IPS-NIHi11 (cell line): ENCODE data around the gene IGFL2.
"Not testable (repeated sequence)": the region's sequence is repeated elsewhere in the genome, so short reads cannot be mapped to it uniquely, and the experiment has no call there.

Experiments
- DNase-seq: peaks from one replicate; pipeline ENCODE4 v3.0.0; 2012; ENCODE audit warnings: mixed read lengths, low spot score

Gene IGFL2

DNA sequence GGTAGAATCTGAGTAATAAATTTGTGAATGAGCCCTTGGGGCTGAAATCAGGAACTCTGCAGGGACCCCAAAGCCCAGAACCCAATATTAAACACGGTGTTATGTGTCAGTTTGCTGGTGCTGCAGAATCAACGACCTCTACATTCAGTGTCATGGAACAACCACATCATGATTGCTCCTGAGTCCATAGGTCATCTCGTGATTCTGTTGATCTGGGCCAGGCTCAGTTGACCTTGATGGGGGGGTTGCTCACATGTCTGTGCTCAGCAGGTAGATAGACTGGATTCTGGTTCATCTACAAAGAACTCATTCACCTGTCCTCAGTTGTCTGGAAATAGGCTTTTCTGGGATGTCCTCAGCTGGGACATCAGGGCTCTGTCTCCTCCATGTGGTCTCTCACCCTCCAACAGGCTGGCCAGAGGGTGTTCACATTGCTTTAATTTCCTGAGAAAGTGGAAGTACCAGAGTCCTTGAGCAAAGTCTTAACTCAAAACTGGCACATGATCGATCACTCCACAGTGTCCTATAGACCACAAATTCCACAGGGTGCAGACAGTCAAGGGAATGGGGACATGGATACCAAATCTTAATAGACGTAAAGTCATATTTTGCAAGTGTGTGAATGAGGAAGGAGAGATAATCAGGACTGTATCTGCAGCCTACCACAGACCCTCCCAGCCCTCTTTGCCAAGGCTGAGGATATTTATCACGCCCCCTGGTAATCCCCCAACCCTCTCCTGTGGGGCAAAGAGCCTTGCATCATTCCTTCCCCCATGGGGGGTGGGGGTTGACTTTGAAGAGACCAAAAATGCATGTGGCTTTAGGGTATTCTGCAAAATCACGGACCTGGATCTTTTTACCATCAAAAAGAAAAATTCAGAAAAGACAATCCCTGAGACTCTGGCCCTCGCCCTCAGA, 42.2 kb downstream of the IGFL2 start:
- no peak for DNase-seq

DNA sequence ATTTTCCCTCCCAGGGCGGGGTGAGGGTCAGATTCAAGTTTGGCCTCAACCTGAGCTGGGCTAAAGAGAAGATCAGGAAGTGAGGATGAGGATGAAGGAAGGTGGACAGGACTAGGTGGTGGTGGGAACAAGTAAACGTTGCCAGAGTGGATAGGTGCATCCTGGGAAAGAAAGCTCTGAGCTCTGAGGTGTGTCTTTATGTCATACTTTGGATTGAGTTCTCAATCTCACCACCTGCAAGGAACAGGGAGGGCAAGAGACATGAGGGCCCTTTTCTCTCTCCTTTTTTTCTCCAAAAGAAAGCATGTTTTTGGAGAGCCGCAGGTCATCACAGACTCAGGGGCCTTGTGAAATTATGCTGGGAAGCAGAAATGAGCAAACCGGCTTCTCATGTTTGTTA, 43.3 kb downstream of the IGFL2 start:
- DNase-seq, result no peak

DNA sequence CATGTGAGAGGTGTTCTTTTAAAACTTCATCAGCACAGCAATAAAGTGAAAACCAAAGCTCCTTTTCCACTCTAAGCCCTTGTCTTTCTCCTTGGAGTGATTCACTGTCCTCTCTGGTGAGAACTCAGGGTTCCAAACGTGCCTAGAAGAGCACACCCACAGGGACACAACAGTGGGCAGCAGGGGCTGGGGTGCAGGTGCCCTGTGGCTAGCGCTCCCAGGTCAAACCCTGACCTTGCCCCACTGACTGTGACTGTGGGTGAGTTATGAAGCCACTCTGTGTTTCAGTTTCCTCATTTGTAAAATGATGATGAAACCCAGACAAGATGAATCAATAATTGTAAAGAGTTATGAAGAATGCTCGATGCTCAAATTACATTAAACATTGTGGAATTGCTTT, 43.9 kb downstream of the IGFL2 start:
- no peak for DNase-seq

DNA sequence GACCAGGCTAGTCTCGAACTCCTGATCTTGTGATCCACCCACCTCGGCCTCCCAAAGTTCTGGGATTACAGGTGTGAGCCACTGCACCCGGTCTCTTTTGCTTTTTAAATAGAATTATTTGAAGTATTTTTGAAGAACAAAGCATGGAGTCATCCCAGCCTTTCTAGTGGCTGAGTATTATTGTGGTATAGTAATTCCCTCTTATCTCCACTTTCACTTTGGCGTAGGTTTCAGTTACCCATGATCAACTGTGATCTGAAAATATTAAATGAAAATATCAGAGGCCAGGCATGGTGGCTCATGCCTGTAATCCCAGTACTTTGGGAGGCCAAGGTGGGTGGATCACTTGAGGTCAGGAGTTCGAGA, 44.6 kb downstream of the IGFL2 start:
- not testable (repeated sequence) for DNase-seq

DNA sequence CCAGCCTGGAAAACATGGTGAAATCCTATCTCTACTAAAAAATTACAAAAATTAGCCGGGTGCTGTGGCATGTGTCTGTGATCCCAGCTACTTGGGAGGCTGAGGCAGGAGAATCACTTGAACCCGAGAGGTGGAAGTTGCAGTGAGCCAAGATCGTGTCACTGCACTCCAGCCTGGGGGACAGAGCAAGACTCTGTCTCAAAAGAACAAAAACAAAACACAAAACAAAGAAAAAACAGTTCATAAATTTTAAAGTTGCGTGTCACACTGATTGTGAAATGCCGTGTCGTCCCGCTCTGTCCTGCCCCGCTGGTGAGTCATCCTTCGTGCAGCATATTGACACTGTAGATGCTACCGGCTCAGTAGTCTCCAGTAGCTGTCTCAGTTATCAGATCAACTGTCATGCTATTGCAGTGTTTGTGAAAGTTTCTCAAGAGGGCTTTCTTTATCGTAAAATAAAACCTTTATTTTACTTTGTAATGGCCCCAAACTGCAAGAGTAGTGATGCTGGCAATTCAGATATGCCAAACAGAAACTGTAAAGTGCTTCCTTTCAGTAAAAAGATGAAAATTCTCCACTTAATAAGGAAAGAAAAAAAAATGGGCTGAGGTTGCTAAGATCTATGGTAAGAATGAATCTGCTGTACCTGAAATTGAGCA, 45.1 kb downstream of the IGFL2 start:
- no peak for DNase-seq

DNA sequence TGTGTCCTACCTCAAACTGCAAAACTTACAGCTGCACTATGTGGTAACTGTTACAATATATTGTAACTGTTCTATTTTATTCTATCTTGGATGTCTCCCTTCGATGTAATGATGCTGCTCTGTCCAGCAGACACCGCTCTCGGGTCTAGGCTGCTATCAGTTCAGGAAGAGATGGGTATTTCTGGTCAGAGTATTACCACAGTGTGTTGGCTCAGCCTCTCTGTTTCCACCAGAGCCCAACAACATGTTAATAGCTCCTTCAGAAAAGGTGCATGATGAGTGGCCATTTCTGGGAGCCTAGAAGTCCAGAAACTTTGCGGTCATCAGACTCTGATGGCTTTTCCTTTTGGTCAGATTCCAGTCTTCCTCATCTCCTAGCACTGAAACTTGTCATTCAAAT, 45.6 kb downstream of the IGFL2 start:
- no peak for DNase-seq

DNA sequence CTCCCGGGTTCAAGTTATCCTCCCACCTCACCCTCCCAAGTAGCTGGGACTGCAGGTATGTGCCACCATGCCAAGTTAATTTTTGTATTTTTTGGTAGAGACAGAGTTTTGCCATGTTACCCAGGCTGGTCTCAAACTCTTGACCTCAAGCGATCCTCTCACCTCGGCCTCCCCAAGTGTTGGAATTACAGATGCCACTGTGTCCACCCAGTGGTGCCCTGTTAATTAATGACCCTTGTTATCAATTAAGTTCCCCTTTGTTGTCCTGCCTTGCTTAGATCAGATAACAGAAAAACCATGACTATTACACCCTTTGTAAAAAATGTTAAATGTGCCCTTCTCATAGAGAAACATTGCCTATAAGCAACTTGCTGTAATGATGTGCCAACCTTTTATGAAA, 47.1 kb downstream of the IGFL2 start:
- DNase-seq, result no peak

DNA sequence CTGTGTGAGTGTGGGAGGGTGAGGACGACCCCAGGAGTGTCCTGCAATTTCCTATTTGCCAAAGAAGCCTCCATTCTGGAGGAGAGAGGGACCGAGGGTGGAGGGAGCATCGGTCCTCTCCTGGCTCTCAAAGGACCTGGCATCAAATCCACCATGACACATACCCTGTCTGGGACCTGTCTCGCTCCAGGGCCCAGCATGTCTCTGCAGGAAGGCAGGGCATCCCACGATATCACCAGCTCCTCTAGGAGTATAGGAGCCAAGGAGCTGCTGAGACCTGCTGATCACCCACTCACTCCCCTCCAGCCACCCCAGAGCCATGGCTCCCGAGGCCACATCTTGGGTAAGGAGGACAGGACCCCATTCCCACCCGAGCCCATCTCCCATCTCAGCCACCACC, 47.9 kb downstream of the IGFL2 start:
- DNase-seq, result not testable (repeated sequence)

DNA sequence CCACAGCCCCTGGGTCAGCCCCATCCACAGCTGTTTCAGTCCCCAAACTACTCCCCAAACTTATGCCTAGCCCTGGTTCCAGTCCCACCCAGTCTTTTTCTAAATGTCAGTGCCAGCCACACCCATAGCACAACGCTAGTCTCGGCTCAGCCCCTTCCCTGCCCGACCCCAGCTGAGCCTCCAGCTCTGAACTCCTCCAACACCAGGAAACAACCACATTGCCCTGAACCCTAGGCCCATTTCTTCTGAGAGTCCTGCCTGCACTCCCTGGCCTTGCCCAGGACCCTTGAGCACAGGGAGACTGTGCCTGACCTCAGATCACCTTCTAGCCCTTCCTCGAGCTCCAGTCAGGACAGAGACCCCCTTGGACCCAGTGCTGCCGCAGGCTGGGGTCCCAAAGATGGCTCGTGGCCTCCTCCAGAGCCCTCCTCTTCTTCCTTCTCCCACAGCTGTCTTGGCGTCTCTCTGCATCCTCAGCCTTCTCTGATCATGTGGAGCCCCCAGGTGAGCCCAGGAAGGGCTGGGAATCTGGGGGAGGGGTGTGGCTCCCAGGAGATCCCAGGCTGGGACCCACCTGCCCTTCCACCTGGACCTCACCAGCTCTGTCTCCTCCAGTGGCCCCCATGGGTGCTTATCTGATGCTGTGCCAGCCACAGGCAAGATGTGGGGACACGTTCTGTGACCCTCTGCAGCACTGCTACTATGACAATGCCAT, 48.5 kb downstream of the IGFL2 start:
- no peak for DNase-seq

DNA sequence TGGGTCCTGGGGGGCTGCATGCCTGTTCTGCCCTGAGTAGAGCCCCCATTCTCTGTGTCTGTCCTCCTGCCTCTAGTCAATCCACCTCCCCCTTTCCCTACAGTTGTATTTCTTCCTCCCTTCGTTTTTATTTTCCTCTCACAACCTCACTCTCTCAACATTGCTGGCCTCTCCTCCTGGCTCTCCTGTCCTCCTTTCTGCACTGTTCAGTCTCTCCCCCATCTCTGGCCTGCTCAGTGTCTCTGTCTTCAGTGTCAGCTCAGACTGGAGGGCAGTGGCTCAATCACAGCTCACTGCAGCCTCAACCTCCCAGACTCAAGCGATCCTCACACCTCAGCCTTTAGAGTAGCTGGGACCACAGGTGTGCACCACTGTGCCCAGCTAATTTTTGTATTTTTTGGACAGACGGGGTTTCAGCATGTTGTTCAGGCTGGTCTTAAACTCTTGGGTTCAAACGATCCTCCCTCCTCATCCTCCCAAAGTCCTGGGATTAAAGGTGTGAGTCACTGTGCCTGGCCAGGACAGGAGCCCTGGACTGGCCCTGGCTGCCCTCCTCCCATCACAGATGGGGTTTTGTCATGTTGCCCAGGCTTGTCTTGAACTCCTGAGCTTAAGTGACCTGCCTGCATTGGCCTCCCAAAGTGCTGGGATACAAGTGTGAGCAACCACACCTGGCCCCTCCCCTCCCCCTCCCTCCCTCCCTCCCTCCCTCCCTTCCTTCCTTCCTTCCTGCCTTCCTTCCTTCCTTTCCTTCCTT, 49.5 kb downstream of the IGFL2 start:
- no peak for DNase-seq

DNA sequence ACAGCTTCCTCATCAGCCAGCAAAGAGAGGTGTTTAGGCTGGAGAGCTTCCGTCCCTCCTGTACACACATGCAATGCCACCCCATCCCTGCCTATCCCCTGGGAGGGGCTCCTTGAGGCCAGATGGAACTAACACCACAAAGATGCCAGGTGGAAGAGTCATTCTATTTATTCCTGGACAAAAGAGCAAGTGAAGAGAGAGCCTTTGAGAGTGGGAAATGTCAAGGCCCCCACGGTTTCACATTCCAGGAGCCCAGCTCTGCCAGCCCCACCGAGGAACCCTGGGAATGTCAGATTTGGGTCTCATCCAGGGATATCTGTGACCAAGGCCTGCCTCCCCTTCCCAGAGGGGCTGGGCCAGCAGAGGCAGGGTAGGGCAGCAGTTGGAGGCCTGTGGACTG, 50.7 kb downstream of the IGFL2 start:
- DNase-seq, result no peak

DNA sequence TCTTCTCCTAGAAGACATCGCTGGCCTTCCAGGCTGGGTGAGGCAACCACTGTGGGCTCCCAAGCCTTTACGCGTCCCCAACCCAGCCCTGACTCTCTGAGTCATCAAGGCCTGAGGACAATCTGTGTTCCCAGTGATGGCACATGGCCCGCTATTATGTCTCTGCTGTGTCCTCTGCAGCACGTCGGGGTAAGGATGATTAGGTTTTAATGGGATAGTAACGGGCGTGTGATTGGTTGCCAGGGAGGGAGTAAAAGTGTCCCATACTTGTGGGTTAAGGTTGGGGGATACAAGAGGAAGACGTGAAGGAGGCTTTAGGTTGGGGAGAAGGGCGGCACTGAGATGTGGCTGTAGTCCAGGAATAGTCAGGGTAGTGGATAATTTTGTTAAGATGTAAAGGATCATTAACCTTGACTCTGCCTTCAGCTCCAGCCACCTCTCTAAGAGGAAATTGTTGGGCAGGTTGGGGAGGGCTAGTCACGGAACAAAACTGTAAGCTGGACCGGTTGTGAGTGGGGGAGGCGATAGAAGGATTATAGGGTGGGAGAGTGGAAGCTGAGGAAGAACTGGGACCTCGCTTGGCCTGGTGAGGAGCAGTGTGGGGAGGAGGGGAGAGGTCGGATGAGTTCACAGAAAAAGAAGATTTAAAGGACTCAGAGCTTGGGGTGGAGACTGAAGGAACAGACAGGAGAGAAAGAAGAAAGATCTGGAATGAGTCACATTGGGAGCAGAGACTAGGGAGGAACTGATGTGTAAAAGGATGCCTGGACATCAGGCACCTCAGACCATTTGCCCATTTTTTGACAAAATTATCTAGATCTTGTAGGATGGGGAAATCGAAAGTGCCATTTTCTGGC, 53.6 kb downstream of the IGFL2 start:
- DNase-seq, result no peak

DNA sequence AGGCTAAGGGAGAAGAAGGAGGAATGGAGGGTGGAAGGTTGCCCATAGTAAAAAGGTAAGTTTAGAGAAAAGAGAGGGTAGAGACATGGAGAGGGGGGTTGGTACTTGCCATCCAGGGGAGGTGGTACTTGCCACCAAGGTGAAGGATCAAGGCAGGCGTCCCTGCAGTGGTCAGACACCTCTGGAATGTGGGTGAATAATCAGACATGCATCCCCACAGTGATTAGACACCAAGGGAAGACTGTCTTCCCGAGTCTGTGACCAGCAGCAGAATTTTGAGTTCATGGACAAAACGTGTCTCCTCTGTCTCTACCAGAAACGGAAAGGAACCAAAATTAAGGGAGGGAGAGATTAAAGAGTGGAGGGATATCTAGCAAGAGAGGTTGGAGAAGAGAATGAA, 54.4 kb downstream of the IGFL2 start:
- no peak for DNase-seq

DNA sequence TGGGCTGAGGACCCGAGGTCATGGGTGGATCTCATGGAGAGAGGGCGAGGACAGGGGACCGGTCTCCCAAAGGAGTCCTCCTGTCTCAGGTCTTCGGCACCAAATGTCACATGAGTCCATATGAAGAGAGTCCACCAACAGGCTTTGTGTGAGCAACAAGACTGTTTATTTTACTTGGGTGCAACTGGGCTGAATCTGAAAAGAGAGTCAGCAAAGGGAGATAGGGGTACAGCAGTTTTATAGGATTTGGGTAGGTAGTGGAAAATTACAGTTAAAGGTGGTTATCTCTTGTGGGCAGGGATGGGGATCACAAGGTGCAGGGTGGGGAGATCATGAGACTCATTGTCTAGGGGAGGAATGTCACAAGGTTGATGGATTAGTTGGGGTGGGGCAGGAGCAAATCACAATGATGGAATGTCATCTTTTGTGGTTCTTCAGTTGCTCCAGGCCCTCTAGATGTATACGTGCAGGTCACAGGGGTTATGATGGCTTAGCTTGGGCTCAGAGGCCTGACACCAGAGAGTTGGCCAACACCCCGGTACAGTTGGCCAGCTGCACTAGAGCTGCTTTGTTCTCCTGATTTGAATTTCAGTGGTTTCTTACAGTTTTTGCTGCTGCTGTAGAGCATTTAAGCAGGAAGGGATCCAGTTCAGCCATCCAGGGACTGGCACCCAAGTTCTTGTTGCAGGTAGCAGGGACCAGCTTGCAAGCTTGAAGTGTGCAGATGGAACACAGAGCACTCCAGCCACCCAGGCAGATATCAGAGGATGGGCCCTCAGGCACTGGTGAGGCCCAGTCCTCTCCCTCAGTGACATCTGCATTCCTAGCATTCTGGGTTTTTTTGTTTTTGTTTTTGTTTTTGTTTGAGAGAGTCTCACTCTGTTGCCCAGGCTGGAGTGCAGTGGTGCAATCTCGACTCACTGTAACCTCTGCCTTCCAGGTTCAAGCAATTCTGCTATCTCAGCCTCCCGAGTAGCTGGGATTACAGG, 55.1 kb downstream of the IGFL2 start:
- DNase-seq, result no peak

DNA sequence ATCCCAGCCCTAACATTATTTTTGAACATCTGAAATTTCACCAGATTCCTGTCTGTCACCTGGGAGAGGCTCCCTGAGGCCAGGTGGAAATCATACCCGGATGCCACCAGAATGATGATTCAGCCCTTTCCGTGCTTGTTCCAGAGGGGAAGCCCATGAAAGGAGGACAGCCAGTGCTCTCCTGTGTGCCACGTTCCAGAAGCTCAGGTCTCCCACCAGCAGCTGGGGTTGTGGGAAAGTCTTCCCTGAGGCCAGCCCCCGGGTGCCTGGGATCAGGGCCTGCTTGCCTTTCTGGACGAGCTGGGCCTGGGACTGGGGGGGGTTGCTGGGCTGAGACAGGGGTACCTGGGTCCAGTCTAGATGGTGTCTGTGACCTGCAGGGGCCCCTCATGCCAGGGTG, 56.0 kb downstream of the IGFL2 start:
- no peak for DNase-seq

DNA sequence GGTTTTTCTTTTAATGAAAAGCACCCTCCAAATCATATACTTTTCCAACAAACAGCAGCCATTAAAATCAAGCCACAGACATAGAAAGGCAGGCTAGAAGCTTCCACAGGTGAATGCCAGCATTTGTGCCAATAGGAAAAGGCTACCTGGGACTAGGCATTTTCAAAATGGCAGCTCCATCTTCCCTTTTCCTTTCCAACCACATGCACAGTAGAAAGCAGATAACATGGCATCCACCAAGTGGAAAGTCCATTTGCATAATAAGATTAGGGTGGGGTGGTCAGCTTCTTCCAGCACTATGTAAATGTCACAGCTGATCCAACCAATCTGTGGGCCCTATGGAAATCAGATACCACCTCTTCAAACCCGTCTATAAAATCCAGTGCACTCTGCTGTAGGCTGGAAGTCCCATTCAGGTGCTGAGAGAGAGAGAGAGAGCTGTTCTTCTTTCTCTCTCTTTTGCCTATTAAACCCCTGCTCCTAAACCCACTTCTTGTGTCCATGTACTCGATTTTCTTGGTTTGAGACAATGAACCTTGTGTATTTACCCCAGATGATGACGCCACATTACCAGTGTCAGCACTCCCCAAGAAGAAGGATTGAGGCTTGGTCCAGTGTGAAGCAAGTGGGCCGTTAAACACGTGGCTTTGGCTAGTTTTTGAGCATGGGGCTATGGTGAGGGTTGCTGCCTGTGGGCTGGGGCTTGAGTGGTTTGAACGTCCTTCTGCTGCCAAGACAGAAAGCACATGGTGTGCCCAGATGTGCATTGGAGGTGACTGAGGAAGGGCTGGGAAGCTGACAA, 57.3 kb downstream of the IGFL2 start:
- DNase-seq, result no peak

DNA sequence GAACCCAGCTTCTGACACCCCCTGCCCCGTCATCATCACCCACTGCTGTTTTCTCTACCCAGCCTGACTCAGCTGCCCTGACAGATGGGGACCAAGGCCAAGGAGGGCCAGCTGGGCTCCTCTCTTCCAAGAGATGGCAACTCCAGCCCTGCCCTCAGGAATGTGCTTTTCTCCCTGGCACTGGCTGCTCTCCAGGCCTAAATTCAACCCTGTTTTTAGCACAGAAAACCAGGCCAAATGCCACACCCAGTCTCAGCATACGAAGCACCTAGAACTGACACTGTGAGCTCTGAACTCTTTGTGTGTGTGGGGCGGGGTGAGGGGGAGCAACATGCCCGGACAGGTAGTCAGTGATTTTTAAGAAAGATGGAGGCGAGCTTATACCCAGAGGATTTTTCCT, 58.1 kb downstream of the IGFL2 start:
- no peak for DNase-seq

DNA sequence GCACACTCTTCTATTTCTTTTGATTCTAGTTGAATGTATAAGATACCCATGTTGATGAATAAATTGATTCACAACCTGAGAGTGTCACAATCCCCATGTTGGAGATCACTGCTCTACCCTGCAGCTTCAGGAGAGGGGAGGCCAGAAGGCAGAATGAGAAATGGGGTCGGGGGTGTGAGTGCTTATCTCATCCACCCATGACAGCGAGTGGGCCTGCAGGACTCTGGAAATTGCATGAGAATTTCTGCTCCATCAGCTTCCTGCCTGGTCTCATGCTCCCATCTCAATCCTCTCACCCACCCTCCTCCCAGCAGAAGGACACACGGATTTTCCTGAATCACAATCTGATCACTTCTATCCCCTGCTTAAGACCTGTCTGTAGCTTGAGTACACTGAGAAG, 58.6 kb downstream of the IGFL2 start:
- DNase-seq, result no peak

DNA sequence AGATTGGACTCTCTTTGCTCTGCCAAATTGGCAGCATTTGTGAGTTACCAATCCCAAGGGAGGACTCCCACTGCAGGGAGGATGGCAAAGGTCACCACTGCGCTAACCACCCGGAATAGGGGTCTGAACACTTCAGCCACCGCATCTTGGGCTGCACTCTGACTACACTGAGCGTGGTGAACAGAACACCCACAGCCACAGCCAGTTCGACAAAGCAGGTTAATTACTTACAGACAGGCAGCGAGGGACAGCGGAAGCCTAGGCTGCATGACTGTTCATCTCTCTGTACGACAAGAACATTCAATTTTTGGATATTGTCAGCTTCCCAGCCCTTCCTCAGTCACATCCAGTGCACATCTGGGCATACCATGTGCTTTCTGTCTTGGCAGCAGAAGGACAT, 59.8 kb downstream of the IGFL2 start:
- not testable (repeated sequence) for DNase-seq
